SH-SY5Y (cell line): ENCODE measurements around the gene HNRNPH2.

ENCODE experiments used
- GATA2 ChIP-seq: IDR thresholded peaks from 2 replicates; pipeline ENCODE4 v1.6.1; 2011; ENCODE audit warnings: mild to moderate bottlenecking, low read depth, low read length
- GATA3 ChIP-seq: IDR thresholded peaks from 2 replicates; pipeline ENCODE4 v1.6.1; 2011; ENCODE audit warnings: low read depth, mild to moderate bottlenecking, low read length, moderate library complexity

HNRNPH2 gene

GRCh38 chrX:101388604-101389003 lies 19.4 kb upstream of the HNRNPH2 start:
- TF ChIP-seq GATA3 (no peak), GATA2 (no peak)

- TF ChIP-seq GATA2 (no peak; the same call in 1 of the 2 replicates), GATA3 (no peak)
Observed at GRCh38 chrX:101390664-101391525, 17.1 kb upstream of the HNRNPH2 start, which contains the start of gene RPL36A. Gene RPL36A (plus strand): TSS chrX:101391011. CDS start chrX:101391044, 33 bp downstream.

GRCh38 chrX:101391831-101392230 lies 16.2 kb upstream of the HNRNPH2 start:
- no peak for TF ChIP-seq GATA3
- TF ChIP-seq GATA2: no peak

- TF ChIP-seq GATA3: no peak
- no peak for TF ChIP-seq GATA2
Observed at GRCh38 chrX:101393530-101394305, 14.3 kb upstream of the HNRNPH2 start.

GRCh38 chrX:101394372-101394771 lies 13.7 kb upstream of the HNRNPH2 start:
- no peak for TF ChIP-seq GATA2
- TF ChIP-seq GATA3: no peak

- no peak for TF ChIP-seq GATA3
- TF ChIP-seq GATA2: no peak
Observed at GRCh38 chrX:101395789-101396188, 12.2 kb upstream of the HNRNPH2 start.

GRCh38 chrX:101397779-101398178 lies 10.2 kb upstream of the HNRNPH2 start:
- TF ChIP-seq GATA3 (no peak), GATA2 (no peak)

- TF ChIP-seq GATA2 (no peak), GATA3 (no peak)
Observed at GRCh38 chrX:101398694-101399093, 9.3 kb upstream of the HNRNPH2 start.

GRCh38 chrX:101399825-101400224 lies 8.2 kb upstream of the HNRNPH2 start:
- TF ChIP-seq GATA2 (no peak), GATA3 (no peak)

GRCh38 chrX:101407167-101407747 lies 765 bp upstream of the HNRNPH2 start:
- TF ChIP-seq GATA3 (no peak), GATA2 (no peak)

- TF ChIP-seq GATA3: no peak
- TF ChIP-seq GATA2: no peak
Observed at GRCh38 chrX:101408532-101408841, 465 bp downstream of the HNRNPH2 start.

- TF ChIP-seq GATA2 (no peak), GATA3 (no peak)
Observed at GRCh38 chrX:101409043-101409442, 1.0 kb downstream of the HNRNPH2 start.

GRCh38 chrX:101410461-101410860 lies 2.4 kb downstream of the HNRNPH2 start:
- TF ChIP-seq GATA3: no peak
- TF ChIP-seq GATA2: no peak

- no peak for TF ChIP-seq GATA3
- no peak for TF ChIP-seq GATA2
Observed at GRCh38 chrX:101411984-101412383, 4.0 kb downstream of the HNRNPH2 start.
